NCI-H1092 (cell line): ENCODE results near the gene TRAF4.
A peak's percentile ranks its signal among the peaks of the same experiment; 100 is the strongest.
"Not testable (repeated sequence)": the region's sequence is repeated elsewhere in the genome, so short reads cannot be mapped to it uniquely, and the experiment has no call there.

Experiments
- DNase-seq: peaks from one replicate; lab custom pipeline; 2025; lab: John Stamatoyannopoulos, UW

Gene TRAF4

DNA sequence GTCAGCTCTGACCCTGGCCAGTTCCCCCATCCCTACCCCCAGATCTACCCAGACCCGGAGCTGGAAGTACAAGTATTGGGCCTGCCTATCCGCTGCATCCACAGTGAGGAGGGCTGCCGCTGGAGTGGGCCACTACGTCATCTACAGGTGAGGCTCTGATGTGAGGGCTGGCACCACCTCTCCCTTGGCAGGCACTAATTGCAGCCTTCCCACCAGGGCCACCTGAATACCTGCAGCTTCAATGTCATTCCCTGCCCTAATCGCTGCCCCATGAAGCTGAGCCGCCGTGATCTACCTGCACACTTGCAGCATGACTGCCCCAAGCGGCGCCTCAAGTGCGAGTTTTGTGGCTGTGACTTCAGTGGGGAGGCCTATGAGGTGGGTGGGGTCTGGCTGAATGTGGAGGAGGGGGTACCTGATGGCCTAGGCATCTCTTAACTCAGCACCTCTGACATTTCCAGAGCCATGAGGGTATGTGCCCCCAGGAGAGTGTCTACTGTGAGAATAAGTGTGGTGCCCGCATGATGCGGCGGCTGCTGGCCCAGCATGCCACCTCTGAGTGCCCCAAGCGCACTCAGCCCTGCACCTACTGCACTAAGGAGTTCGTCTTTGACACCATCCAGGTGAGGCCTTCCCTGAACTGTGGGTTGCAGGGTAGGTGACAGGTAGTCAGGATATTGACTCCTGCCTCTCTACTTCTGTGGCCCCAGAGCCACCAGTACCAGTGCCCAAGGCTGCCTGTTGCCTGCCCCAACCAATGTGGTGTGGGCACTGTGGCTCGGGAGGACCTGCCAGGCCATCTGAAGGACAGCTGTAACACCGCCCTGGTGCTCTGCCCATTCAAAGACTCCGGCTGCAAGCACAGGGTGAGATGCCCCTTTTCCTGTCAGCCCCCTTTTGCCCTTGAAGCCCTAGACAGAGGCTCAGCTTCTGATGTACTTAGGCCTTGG lies 4.3 kb downstream of the TRAF4 start:
- no peak for DNase-seq

DNA sequence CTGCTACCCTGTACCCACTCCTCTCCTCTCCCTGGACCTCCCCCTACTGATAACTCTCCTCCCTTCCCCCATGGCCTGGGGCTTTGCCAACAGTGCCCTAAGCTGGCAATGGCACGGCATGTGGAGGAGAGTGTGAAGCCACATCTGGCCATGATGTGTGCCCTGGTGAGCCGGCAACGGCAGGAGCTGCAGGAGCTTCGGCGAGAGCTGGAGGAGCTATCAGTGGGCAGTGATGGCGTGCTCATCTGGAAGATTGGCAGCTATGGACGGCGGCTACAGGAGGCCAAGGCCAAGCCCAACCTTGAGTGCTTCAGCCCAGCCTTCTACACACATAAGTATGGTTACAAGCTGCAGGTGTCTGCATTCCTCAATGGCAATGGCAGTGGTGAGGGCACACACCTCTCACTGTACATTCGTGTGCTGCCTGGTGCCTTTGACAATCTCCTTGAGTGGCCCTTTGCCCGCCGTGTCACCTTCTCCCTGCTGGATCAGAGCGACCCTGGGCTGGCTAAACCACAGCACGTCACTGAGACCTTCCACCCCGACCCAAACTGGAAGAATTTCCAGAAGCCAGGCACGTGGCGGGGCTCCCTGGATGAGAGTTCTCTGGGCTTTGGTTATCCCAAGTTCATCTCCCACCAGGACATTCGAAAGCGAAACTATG lies 5.2 kb downstream of the TRAF4 start:
- no peak for DNase-seq

DNA sequence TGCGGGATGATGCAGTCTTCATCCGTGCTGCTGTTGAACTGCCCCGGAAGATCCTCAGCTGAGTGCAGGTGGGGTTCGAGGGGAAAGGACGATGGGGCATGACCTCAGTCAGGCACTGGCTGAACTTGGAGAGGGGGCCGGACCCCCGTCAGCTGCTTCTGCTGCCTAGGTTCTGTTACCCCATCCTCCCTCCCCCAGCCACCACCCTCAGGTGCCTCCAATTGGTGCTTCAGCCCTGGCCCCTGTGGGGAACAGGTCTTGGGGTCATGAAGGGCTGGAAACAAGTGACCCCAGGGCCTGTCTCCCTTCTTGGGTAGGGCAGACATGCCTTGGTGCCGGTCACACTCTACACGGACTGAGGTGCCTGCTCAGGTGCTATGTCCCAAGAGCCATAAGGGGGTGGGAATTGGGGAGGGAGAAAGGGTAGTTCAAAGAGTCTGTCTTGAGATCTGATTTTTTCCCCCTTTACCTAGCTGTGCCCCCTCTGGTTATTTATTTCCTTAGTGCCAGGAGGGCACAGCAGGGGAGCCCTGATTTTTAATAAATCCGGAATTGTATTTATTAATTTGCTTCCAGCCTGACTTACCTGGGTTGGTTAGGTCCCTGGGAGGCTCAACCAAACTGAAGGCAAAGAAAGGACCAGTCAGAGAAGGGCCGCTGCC lies 5.8 kb downstream of the TRAF4 start:
- DNase-seq = no peak

DNA sequence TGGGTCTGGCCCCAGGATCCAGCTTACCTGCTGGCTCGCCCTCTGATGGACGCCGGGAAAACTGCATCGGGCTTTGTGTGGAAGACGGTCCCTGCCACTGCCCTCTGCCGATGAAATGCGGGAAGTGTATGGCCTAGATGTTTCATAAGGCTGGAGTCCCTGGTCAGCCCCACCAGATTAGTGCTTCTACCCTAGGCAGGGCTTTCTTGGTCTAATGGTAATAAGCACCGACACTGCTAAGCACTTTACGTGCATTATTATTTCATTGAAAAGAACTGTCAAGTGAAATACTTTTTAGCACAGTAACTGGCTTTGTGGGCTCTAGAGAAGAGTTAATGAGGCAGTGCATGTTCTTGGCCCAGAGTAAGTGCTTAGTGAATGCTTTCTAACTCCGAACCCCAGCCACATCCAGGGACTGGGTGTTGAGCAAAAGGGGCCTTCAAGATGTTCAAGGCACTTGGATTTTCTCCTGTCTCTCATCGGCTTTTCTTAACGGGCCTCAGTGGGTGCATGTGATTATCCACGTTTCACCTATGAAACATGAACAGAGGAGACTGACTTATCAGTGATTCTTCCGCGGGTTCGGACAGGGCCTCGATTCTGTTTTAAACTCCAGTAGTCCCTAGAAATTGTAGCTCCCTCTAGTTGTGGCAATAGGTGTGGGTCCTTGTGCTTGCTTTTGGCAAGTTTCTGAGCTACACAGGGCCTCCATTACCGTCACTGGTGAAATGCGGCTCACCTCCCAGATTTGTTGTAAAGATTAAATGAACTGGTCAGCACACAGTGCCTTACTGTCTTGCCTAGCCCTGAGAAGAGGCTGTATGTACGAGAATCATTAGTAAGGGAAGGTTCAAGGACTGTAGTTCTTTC lies 6.6 kb downstream of the TRAF4 start:
- DNase-seq = peak; percentile 87

DNA sequence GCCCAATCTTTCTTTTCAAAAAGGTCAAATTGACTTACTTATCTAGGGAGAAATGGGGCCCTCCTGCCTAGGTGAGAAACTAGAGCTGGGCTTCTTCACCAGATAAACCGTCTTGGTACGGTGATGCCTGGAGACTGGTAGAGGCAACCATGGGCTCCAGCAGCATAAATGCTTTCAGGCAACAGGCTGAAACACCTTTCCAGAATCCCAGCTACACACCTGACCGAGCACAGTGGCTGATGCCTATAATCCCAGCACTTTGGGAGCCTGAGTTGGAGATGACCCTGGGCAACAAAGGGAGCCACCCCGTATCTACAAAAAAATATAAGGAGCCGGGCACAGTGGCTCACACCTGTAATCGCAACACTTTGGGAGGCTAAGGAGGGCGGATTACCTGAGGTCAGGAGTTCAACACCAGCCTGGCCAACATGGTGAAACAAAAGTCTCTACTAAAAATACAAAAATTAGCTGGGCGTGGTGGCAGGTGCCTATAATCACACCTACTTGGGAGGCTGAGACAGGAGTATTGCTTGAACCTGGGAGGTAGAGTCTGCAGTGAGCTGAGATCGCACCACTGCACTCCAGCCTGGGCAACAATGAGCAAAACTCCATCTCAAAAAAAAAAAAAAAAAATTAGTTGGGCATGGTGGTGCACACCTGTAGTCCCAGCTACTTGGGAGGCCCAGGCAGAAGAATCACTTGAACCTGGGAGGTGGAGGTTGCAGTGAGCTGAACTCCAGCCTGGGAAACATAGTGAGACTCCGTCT lies 8.0 kb downstream of the TRAF4 start:
- DNase-seq = no peak

DNA sequence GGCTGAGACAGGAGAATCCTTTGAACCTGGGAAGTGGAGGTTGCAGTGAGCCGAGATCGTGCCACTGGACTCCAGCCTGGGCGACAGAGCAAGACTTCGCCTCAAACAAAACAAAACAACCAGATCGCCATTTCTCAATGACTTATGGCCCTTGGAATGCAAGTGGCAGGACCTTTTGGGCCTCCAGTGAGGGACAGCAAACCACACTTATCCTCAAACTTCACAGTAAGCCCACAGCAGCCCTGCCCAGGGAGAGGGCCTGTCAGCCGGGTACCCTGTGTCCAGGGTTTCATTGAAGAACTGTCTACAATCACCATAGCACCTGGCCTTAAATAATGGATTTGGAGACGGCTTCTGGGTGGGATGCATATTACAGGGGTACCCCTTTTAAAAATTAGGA lies 11.7 kb downstream of the TRAF4 start:
- DNase-seq = no peak

DNA sequence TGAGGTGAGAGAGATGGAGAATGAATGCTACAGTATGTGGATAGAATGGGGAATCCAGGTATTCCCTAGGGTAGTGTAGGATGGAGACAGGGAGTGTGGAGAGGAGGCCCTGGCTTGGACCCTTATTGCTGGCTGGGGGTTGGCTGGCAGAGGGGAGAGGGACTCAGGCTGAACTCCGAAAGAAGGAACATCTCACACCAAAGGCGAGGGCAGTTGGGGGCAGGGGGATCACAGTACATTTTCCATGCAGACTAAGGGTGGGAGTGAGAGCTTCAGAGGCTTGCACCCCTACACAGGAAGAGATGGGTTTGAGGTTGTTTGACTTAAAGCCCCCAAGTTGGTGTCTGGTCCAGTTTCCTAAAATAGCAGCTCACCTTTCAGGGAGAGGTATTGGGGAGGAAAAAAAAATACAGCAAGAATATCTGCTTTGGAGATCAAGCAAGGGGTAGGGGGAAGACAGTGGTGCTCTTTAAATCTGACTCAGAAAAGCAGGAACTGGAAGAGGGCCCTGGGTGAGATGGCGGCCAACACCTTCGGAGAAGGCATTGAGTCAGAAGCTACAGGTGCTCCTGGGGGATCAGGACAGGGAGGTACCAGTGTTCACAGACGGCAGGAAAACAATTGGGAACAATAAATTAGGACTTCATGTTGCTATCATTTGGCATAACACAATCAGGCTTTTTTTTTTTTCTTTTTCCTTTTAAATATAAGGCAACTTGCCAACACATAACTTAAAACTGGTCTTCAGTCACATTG lies 12.4 kb downstream of the TRAF4 start:
- no peak for DNase-seq

DNA sequence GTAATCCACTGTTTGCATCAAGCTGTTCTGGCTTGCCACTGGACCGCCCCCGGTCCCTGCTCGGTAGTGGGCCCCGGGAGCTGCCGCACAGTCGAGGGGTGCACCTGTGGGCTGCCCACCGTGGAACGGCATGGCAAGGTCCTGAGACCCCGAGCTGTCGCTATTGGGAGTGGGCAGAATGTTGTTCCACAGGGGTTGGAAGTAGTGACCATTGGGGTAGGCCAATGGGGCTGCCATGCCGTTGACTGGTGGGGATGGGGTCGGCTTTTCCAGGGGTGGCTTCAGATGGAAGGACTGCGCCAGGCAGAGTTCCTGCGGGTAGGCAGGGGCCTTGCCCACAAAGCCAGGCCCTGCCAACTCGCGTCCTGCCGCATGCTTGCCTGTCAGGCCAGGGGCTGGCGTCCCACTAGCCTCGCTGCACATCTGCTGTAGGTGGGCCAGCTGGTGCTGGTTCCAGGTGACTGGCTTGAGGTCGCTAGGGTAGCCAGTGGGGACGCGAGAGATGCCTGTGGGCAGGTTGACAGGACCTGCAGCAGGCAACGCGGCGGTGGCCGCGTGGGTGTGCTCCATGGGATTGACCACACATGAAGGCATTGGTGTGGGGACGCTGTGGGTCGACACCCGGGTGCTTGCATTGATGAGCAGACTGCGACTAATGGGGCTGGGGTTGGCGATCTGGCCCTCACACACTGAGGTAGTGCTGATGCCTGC lies 14.8 kb downstream of the TRAF4 start:
- no peak for DNase-seq

DNA sequence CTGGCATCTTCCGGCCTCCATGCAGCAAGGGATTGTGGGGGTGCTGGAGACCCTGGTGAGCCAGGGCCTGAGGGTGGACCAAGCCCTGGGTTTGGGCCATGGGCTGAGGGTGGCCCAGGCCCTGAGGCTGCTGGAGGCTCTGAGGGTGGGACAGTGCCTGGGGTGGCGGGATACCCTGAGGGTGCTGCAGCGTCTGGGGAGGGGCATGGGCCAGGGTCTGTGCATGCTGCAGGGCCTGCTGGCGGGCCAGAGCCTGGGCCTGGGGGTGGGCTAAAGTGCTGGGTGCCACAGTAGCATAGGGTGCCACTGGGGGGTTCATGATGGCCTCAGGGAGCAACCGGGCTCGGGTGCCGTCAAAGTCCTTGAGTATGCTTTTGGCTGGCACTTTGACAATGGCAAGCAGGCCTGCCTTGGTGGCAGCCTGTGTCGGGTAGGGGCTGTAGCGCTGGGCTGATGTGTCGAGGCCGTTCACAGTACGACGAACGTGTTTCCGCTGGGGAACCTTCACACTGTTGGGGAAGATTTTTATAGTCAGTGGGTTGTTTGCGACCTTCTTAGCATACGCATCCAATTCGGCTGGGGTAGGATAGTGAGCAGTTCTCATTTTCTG lies 15.6 kb downstream of the TRAF4 start:
- no peak for DNase-seq

DNA sequence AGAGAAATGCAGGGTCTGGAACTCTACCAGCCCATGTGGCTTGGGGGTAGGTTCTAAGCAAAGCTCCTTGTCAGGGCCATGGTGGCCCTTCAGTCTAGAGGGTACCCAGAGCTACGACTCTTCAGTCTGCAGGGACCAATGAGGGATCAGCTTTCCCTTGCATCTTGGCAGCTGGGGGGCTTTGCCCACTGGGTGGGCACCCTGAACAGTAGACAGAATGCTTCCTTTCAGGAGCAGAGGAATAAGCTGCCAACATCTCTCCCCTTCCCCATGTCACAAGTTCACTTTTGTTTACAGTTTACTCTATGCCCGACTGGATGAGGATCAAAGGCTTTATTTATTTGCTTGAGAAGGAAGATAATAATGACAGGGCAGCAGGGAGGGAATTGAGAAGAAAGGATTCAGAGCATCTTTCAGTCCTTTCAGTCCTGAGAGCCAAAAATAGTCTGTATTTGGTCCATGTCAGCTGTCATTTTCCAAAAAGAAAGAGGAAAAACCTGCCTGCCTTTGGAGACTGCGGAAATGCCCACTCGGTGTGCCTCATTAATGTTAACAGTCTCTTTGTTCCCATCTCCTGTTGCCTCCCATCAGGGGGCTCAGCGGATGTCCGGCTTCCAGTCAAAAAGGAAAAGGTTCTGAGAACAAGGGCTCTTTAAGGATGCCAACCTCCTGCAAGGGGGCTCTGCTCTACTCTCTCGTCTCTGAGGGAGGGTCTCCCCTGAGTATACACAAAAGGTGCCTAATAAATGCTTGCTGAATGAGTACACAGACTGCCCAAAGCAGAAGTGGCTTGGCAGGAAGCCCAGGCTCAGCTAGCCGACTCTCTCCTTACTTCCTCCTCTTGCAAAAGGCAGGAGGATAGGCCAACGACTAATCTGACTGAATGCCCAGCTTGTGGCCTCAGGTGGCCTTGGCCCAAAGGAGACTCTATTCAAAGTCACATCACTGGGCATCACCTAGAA lies 17.1 kb downstream of the TRAF4 start:
- peak; percentile 62 for DNase-seq

DNA sequence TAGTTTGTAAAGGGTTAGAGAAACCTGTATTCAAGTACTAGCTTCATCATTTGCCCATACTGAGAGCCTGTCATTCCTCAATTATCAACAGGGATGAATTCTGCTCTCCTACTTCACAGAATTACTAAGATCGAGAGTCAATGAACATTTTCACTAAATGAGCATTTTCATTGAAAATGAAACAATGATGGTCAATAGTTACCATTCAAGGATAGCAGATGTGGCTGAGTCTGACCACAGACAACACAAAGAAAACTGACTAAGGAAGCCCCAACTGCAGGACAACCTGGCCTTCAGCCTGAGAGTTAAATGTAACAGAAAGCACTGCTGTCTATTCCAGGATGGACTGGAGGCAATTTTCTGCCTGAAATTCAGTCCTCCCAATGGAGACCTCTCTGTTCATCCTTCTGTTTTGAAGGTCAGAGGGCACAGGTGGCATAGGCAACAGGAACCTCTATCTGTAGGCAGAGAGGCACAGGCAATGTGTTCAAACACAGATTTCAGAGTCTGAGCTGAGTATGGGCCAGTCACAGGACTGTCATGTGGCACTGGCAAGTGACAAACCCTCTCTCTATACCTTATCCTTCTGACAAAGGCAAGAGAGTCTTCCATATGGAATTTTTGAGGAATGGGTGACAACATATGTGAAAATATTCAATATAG lies 19.5 kb downstream of the TRAF4 start:
- no peak for DNase-seq

DNA sequence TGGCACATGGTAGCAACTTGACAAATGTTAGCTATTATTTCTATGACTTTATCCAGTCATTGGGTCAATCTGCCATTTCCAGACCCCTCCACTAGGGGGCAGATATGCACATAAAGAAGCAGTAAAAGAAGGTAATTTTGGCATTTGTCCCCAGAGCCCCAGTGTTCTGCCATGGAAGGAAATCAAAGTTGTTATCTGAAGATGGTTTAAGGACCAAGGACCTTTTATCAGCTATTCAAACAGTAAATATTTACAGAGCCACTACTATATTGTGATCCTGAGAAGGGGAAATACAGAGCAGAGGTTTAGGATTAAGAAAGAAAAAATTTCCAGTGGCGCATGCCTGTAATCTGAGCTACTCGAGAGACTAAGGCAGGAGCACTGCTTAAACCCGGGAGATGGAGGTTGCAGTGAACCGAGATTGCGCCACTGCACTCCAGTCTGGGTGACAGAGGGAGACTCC lies 20.0 kb downstream of the TRAF4 start:
- peak; percentile 45 for DNase-seq

DNA sequence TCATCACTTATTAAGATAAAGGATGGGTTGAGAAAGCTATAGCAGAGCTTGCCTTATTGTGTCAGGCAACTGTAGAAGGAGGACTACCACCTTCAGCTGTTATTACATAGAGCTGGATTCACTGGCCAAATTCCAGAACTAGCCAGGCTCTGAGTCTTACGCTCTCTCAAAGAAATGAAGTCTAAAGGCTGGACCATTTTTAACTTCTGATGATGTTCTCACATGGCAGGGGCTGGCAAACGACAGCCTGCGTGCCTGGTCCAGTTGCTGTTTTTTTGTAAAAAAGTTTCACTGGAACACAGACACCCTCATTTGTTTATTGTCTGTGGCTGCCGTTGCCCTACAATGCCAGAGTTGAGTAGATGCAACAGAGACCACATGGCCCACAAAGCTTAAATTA lies 21.2 kb downstream of the TRAF4 start:
- no peak for DNase-seq

DNA sequence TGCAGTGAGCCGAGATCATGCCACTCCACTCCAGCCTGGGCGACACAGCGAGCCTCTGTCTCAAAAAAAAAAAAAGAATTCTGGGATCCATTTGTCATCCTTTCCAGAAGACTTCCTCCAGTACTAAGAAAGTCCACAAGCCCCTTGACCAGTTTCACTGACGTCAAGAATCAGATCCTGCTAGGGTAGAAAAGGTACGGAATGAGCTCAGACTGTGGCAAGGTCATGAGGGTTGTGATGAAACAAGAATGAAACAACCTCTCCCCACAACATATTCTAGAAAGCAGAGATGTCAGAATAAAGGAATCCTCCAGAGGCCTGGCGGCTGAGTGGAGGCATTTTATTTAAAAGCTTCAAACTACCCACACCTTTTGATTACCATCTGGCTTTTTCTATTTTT lies 29.9 kb downstream of the TRAF4 start:
- no peak for DNase-seq

DNA sequence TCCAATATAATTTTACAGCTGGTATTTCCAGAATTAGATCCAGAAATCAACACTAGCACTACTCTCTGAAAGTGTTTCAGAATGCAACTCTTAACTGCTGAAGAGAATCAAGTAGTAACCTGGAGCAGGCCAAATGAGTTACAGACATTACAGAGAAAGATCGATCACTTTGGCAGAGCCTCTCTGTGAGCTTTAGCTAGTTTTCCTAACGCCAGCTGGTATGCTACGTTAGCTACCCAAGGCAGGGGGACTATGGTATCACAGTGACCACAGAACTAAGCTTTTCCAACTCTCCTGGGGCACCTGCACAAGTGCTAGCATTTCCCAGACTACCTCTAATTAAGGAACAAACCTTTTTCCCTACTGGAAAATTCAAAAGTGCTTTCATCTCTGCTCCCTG lies 30.4 kb downstream of the TRAF4 start:
- no peak for DNase-seq

DNA sequence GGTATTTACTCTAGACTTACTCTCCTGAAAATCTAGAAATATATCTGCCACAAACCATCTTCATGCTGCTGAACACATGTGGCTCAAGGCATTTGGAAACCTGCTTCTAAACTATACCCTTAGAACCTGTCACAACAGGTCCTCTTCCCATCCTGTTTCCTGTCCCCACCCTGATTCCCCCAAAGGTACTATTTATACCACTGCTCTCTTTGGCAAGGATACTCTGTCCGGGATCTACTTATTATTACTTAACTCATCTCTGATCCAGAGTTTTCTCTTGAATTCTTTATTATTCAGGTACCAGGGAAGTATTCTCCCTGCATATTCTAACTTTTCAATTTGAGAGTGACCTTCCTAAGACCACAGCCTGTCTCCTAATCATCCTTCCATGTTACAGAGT lies 33.4 kb downstream of the TRAF4 start:
- no peak for DNase-seq

DNA sequence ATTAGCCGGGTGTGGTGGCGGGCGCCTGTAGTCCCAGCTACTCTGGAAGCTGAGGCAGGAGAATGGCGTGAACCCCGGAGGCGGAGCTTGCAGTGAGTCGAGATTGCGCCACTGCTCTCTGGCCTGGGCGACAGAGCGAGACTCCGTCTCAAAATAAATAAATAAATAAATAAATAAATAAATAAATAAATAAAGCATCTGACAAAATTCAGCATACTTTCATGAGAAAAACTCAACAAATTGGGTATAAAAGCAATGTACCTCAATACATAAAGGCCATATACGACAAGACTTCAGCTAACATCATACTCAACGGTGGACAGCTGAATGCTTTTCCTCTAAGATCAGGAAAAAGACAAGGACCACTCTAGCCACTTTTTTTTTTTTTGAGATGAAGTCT lies 35.8 kb downstream of the TRAF4 start:
- not testable (repeated sequence) for DNase-seq
